Right lobe of liver (tissue), 6 donors: ENCODE data around the gene KIAA1586. TPM values are rescaled to one million over a fixed set of nuclear protein-coding genes. Genes with fewer than 3 reads are reported as not detected.

Experiments used
- ATAC-seq, 4 donors: fragments of 200-7000 bp; cut with Tn5 transposase; one replicate each; pipeline ENCODE4 v1.9.1; 2020; ENCODE audit warnings: mild to moderate bottlenecking in 4 of 4, moderate library complexity in 4 of 4
- DNase-seq, 3 donors: peaks; one replicate each; pipeline ENCODE4 v3.0.0-alpha.2; 2020
- H3K27ac ChIP-seq, 3 donors: fragments of 200-600 bp; one replicate each; pipeline ENCODE4 v1.8.0; 2022
- H3K27me3 ChIP-seq, 2 donors: fragments of 200-600 bp; one replicate each; pipeline ENCODE4 v1.8.0; 2022
- H3K36me3 ChIP-seq, 4 donors: fragments of 200-600 bp; sonication (generic) in 1 of 4; one replicate each; pipeline versions ENCODE4 v1.5.1 to v1.8.0; 2017 to 2022; ENCODE audit warnings: control low read depth in 1 of 4
- H3K4me1 ChIP-seq, 4 donors: fragments of 200-600 bp; sonication (generic) in 1 of 4; one replicate each; pipeline versions ENCODE4 v1.5.1 to v1.8.0; 2017 to 2022; ENCODE audit warnings: control low read depth in 1 of 4
- H3K4me3 ChIP-seq, 3 donors: fragments of 200-600 bp; one replicate each; pipeline ENCODE4 v1.8.0; 2022
- H3K9me3 ChIP-seq, 4 donors: fragments of 200-600 bp; sonication (generic) in 1 of 4; one replicate each; pipeline versions ENCODE4 v1.5.1 to v1.8.0; 2017 to 2022; ENCODE audit warnings: control low read depth in 1 of 4
- CTCF ChIP-seq, 4 donors: fragments of 200-600 bp in 3 of 4; fragments of 450-650 bp in 1 of 4; IDR thresholded peaks; one replicate each; pipeline versions ENCODE4 v1.5.1 to v1.8.0; 2016 to 2022; ENCODE audit warnings: antibody characterized with exemption in 4 of 4, mild to moderate bottlenecking in 2 of 4
- POLR2A ChIP-seq: fragments of 450-650 bp; IDR thresholded peaks from one replicate; pipeline ENCODE4 v1.6.1; 2017; ENCODE audit warnings: antibody characterized with exemption, mild to moderate bottlenecking
- WGBS: methylation state at CpG from one replicate; pipeline ENCODE4 v1.1.6; 2018; ENCODE audit warnings: low coverage, low lambda C conversion rate; ENCODE audit not compliant: insufficient coverage; ENCODE audit errors: missing lambda C conversion rate; 5-methylcytosine and 5-hydroxymethylcytosine counted together
- intact Hi-C, 2 donors: fragments of 100-400 bp; cut with DNase I; formaldehyde crosslinking; loops; one replicate each; pipeline versions ENCODE4 v1.11.2 to v1.14.1; 2022
- total RNA-seq, 6 experiments: library from RNA; depleted of rRNA in 2 of 6; stranded (reverse); fragments of >200 nt in 2 of 6; fragmentation: NEBNext Ultra II Directional in 3 of 6; extraction: Animal tissue kit (Norgen Biotek cat#: 25700) in 3 of 6; gene quantifications; one replicate each; pipeline versions ENCODE4 v1.1.0 to v1.2.4, GENCODE V29; 2016 to 2023
- donor health status: DM: no; HTN: yes; CAD: no.
- donor health status: DM: no; HTN: no; CAD: no.
- donor health status: DM: no; HTN: no; CAD: no.
- donor health status: DM: no; HTN: yes; CAD: no.
- donor health status: DM: no; HTN: yes; CAD: no.

Gene KIAA1586
- total RNA-seq, 6 experiments from 2014 or later = 3.2 to 6.5 (median 4.5) TPM

GRCh38 chr6:57026001-57026400, 20.5 kb upstream of the KIAA1586 start:
- no peak for TF ChIP-seq POLR2A
- no peak for TF ChIP-seq CTCF (IDR thresholded peaks at IDR 0.05)
- Histone ChIP-seq H3K4me3 (no peak overlapping the region), H3K27ac (no peak overlapping the region), H3K27me3 (no peaks in the 10 kb centered on the region), H3K9me3 (peaks cover 0 to 4% (median 0%) of the 10 kb centered on the region in 4 donors), H3K36me3 (no peaks in the 10 kb centered on the region), H3K4me1 (no peaks in the 10 kb centered on the region)
- no peak for DNase-seq
- no peak for ATAC-seq
- 45% methylated on average over 1 of the region's 1 CpG for WGBS
- intact Hi-C loops = no loop called here

GRCh38 chr6:57027301-57027700, 19.2 kb upstream of the KIAA1586 start:
- ATAC-seq = no peak
- no peak for TF ChIP-seq CTCF (IDR thresholded peaks at IDR 0.05)
- TF ChIP-seq POLR2A = no peak
- intact Hi-C loops = no loop called here
- H3K27me3 ChIP-seq = no peaks in the 10 kb centered on the region
- no peaks in the 10 kb centered on the region for H3K4me1 ChIP-seq
- no peak overlapping the region for H3K27ac ChIP-seq
- H3K9me3 ChIP-seq = peaks cover 0 to 4% (median 0%) of the 10 kb centered on the region in 4 donors
- H3K36me3 ChIP-seq = no peaks in the 10 kb centered on the region
- no peak overlapping the region for H3K4me3 ChIP-seq
- WGBS = 54% methylated on average over 3 of the region's 3 CpGs
- no peak for DNase-seq

GRCh38 chr6:57029213-57029612, 17.3 kb upstream of the KIAA1586 start:
- no peak for DNase-seq
- intact Hi-C loops = no loop called here
- no peaks in the 10 kb centered on the region for H3K36me3 ChIP-seq
- H3K9me3 ChIP-seq = peaks cover 0 to 4% (median 0%) of the 10 kb centered on the region in 4 donors
- H3K4me1 ChIP-seq = no peaks in the 10 kb centered on the region
- no peak overlapping the region for H3K4me3 ChIP-seq
- no peak for ATAC-seq
- no peaks in the 10 kb centered on the region for H3K27me3 ChIP-seq
- H3K27ac ChIP-seq = no peak overlapping the region
- TF ChIP-seq CTCF (IDR thresholded peaks at IDR 0.05) (no peak), POLR2A (no peak)
- 78% methylated on average over 9 of the region's 9 CpGs for WGBS

- intact Hi-C loops = no loop called here
- Histone ChIP-seq H3K4me3 (no peak overlapping the region), H3K36me3 (no peaks in the 10 kb centered on the region), H3K4me1 (no peaks in the 10 kb centered on the region), H3K27ac (no peak overlapping the region), H3K9me3 (no peaks in the 10 kb centered on the region), H3K27me3 (no peaks in the 10 kb centered on the region)
- 79% methylated on average over 3 of the region's 3 CpGs for WGBS
- TF ChIP-seq CTCF (IDR thresholded peaks at IDR 0.05) (no peak), POLR2A (no peak)
- ATAC-seq (no peak), DNase-seq (no peak)
Observed at GRCh38 chr6:57033228-57033627, 13.3 kb upstream of the KIAA1586 start.

- no peak overlapping the region for H3K4me3 ChIP-seq
- ATAC-seq (no peak), DNase-seq (no peak)
- H3K36me3 ChIP-seq = no peaks in the 10 kb centered on the region
- H3K27me3 ChIP-seq = no peaks in the 10 kb centered on the region
- intact Hi-C loops = no loop called here
- H3K27ac ChIP-seq = no peak overlapping the region
- H3K9me3 ChIP-seq = no peaks in the 10 kb centered on the region
- TF ChIP-seq CTCF (IDR thresholded peaks at IDR 0.05) = no peak
- no peaks in the 10 kb centered on the region for H3K4me1 ChIP-seq
- WGBS = 0% methylated on average over 2 of the region's 3 CpGs
Observed at GRCh38 chr6:57035549-57035948, 10.9 kb upstream of the KIAA1586 start.
